Brain microvascular endothelial cell (primary cell): Measurements from ENCODE around the gene SMC5.
"Not testable (repeated sequence)": the region's sequence is repeated elsewhere in the genome, so short reads cannot be mapped to it uniquely, and the experiment has no call there.

ENCODE experiments used
- DNase-seq: peaks from one replicate; pipeline ENCODE4 v3.0.0-alpha.2; 2020
- H3K27ac ChIP-seq: fragments of 250-450 bp; sonication (Bioruptor Pico); 2 replicates; pipeline ENCODE4 v1.5.1; 2020; ENCODE audit warnings: mild to moderate bottlenecking, moderate library complexity
- H3K27me3 ChIP-seq: fragments of 250-450 bp; sonication (Bioruptor Pico); replicated peaks from 2 replicates; pipeline ENCODE4 v1.5.1; 2020; ENCODE audit warnings: mild to moderate bottlenecking
- H3K36me3 ChIP-seq: fragments of 250-450 bp; sonication (Bioruptor Pico); replicated peaks from 2 replicates; pipeline ENCODE4 v1.5.1; 2020; ENCODE audit warnings: mild to moderate bottlenecking
- H3K4me3 ChIP-seq: 2 replicates; pipeline ENCODE4 v1.5.1; 2011; ENCODE audit warnings: low read depth, mild to moderate bottlenecking, control low read depth, low read length, moderate library complexity
- in situ Hi-C: cut with HindIII; loops from 2 replicates; pipeline ENCODE4 v1.10.0; 2017; ENCODE audit warnings: low sequenced_read_pairs, low pct_ligation_motif_present
- TF ChIP-seq, protein P1 (sequence below): IDR thresholded peaks from 2 replicates; pipeline ENCODE4 v1.5.1; 2011; ENCODE audit warnings: low read depth, mild to moderate bottlenecking, moderate library complexity, low read length, control low read depth, inconsistent platforms; ENCODE audit errors: missing control alignments

SMC5 gene

DNA sequence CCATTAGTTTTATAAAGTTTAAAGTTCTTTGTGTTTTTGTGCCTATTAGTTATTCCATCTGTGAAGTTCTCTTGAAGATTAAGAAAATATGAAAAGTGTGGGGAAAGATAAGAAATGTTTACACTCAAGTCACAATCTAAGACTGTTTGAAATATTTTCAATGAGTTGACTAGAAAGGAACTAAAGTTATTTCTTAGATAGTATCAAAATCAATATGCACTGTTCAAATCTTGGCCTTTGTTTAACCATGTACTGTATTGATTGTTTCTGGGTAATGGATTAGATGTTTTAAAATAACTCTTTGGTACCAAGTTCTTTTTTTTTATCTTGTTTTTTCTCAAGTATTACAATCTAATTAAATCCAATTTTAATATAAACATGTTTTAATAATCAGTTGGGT lies 46.0 kb downstream of the SMC5 start:
- Histone ChIP-seq H3K27me3 (no peaks in the 10 kb centered on the region), H3K27ac (no peak overlapping the region), H3K36me3 (peaks cover 31% of the 10 kb centered on the region), H3K4me3 (no peak overlapping the region)
- no peak for DNase-seq
- in situ Hi-C loops = no loop called here
- TF ChIP-seq, protein P1, sequence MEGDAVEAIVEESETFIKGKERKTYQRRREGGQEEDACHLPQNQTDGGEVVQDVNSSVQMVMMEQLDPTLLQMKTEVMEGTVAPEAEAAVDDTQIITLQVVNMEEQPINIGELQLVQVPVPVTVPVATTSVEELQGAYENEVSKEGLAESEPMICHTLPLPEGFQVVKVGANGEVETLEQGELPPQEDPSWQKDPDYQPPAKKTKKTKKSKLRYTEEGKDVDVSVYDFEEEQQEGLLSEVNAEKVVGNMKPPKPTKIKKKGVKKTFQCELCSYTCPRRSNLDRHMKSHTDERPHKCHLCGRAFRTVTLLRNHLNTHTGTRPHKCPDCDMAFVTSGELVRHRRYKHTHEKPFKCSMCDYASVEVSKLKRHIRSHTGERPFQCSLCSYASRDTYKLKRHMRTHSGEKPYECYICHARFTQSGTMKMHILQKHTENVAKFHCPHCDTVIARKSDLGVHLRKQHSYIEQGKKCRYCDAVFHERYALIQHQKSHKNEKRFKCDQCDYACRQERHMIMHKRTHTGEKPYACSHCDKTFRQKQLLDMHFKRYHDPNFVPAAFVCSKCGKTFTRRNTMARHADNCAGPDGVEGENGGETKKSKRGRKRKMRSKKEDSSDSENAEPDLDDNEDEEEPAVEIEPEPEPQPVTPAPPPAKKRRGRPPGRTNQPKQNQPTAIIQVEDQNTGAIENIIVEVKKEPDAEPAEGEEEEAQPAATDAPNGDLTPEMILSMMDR = no peak

DNA sequence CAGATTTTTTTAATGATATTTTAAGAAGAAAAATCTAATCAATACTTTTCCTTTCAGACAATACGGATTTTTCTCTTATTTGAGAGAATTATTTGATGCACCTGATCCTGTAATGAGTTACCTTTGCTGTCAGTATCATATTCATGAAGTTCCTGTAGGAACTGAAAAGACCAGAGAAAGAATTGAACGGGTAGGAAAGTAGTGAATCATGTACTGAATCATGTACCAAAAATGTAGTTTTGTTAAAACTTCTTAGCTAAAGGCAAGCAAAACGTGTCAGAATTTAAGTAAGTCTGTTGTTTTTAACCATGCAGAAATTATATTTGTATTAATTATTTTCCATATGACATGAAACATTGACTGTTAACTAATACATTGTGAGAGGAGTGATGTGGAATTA lies 56.6 kb downstream of the SMC5 start:
- Histone ChIP-seq H3K27ac (no peak overlapping the region), H3K4me3 (no peak overlapping the region), H3K27me3 (no peaks in the 10 kb centered on the region), H3K36me3 (peaks cover 31% of the 10 kb centered on the region)
- in situ Hi-C loops = no loop called here
- no peak for DNase-seq
- TF ChIP-seq, protein P1 = no peak

DNA sequence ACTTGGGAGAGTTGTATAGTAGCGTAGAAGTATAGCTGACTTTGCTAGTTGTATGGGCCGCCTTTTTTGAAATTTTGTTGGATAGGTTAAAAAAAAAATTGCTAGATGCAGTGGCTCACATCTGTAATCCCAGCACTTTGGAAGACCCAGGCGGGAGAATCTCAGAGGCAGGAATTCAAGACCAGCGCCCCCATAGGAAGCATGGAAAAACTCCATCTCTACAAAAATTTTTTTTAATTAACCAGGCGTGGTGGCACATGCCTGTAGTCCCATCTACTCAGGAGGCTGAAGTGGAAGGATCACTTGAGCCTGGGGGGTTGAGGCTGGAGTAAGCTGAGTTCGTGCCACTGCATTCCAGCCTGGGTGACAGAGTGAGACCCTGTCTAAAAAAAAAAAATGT lies 59.2 kb downstream of the SMC5 start:
- H3K4me3 ChIP-seq = no peak overlapping the region
- H3K27me3 ChIP-seq = no peaks in the 10 kb centered on the region
- TF ChIP-seq, protein P1 = peak; percentile 28
- peaks cover 28% of the 10 kb centered on the region for H3K36me3 ChIP-seq
- no peak for DNase-seq
- in situ Hi-C loops = no loop called here
- no peak overlapping the region for H3K27ac ChIP-seq

GRCh38 chr9:70322096-70322495 lies 63.3 kb downstream of the SMC5 start:
- H3K27me3 ChIP-seq = no peaks in the 10 kb centered on the region
- H3K4me3 ChIP-seq = no peak overlapping the region
- no peak overlapping the region for H3K27ac ChIP-seq
- peaks cover 36% of the 10 kb centered on the region for H3K36me3 ChIP-seq
- no peak for DNase-seq
- TF ChIP-seq, protein P1 = no peak
- in situ Hi-C loops = no loop called here

GRCh38 chr9:70324963-70325362 lies 66.2 kb downstream of the SMC5 start:
- in situ Hi-C loops = no loop called here
- Histone ChIP-seq H3K27me3 (no peaks in the 10 kb centered on the region), H3K27ac (no peak overlapping the region), H3K36me3 (peaks cover 47% of the 10 kb centered on the region), H3K4me3 (no peak overlapping the region)
- no peak for DNase-seq
- TF ChIP-seq, protein P1 = no peak

DNA sequence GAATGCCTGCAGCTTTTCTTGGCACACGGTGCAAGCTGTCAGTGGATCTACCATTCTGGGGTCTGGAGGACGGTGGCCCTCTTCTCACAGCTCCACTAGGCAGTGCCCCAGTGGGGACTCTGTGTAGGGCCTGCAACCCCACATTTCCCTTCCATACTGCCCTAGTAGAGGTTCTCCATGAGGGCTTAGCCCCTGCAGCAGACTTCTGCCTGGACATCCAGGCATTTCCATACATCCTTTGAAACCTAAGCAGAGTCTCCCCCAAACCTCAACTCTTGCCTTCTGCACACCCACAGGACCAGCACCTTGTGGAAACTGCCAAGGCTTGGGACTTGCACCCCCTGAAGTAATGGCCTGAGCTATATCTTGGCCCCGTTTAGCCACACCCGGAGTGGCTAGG lies 69.8 kb downstream of the SMC5 start:
- H3K4me3 ChIP-seq, DNase-seq, H3K27ac ChIP-seq, H3K27me3 ChIP-seq, in situ Hi-C loops: not testable (repeated sequence)
- peaks cover 31% of the 10 kb centered on the region for H3K36me3 ChIP-seq
